HG03565 (cell line): ENCODE data around the gene HSPA13.
"Not testable (repeated sequence)": the region's sequence is repeated elsewhere in the genome, so short reads cannot be mapped to it uniquely, and the experiment has no call there.

Experiments used
- ATAC-seq: cut with Tn5 transposase; IDR thresholded peaks from one replicate; pipeline ENCODE4 v1.9.1; 2021; ENCODE audit warnings: mild to moderate bottlenecking, moderate library complexity; ENCODE audit not compliant: unreplicated experiment

HSPA13 gene, protein sequence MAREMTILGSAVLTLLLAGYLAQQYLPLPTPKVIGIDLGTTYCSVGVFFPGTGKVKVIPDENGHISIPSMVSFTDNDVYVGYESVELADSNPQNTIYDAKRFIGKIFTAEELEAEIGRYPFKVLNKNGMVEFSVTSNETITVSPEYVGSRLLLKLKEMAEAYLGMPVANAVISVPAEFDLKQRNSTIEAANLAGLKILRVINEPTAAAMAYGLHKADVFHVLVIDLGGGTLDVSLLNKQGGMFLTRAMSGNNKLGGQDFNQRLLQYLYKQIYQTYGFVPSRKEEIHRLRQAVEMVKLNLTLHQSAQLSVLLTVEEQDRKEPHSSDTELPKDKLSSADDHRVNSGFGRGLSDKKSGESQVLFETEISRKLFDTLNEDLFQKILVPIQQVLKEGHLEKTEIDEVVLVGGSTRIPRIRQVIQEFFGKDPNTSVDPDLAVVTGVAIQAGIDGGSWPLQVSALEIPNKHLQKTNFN

DNA sequence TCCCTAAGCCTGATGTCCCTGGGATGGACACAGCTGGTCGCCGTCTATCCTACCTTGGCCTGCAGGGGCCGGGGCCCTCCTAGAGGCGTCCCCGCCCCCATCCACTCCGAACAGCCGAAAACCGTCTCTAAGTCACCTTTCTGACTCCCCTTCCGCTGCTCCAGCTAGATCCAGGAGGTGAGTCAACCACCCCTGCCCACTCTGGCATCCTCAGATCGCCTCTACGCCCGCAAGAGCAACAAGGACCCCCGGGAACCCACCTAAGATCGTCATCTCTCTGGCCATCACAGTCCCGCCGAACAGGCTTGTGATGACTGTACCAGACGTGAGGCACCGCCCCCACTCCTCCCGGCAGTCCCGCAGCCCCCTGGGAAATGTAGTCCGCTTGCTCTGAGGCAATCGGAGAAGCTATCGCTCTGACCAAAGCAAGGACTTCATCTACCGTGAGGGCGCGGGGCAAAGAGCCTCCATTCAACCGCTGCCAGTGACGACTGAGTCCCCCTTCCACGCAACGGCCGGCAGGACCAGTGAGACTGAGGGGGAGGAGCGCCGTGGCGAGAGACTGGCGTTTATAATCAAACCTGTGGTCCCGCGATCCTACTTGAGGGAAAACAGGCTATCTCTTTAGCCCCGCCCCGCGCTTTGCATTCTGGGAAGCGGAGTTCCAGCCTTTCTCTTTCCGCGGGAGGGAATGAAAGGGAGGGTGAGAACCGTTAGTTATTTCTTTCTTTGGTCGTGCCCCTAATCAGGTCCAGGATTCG is at the start of gene HSPA13:
Gene HSPA13, minus strand, starts transcription at position 312 of the 761 bp plus-strand sequence. Its CDS starts 27 bp downstream, at position 285.
- peak; percentile 97 for ATAC-seq

DNA sequence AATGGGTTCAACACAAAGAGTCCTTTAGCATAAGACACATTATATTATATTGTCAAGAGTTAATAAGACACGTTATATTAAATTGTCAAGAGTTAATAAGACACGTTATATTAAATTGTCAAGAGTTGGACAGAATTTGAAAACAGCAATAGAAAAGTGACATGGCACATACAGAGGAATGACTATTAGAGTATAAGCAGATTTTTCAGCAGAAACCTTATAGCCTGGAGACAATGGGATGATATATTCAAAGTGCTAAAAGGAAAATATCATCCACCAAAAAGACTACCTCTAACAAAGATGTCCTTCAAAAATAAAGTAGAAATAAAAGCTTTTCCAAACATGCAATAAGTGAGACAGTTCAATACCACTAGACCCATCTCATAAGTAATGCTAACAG is 36.0 kb upstream of the HSPA13 start:
- ATAC-seq = no peak

DNA sequence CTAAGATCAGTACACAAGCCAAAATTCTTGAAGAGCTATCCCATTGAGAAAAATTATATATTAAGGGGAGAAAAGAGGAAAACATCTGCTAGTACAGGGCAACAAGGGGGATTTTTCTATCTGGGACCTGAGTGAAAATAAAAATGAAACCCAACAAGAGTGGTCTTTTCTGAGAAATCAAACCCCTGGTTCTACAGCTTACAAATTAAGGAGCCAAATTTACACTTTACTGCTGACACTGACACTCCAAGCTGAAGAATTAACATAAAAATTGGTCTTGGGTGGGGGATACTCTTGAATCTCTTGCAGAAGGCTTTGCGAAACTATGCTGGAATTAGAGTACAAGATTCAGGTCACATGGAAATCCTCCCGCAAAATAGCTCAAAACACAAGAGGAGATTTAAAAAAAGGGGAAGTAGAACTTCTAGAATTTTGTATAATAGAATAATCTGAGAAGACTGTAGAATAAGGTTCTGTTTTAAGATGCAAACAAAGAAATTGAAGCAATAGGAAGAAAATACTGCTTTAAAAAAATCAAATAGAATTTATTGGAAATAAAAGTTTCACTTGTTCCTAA is 32.1 kb upstream of the HSPA13 start:
- no peak for ATAC-seq

DNA sequence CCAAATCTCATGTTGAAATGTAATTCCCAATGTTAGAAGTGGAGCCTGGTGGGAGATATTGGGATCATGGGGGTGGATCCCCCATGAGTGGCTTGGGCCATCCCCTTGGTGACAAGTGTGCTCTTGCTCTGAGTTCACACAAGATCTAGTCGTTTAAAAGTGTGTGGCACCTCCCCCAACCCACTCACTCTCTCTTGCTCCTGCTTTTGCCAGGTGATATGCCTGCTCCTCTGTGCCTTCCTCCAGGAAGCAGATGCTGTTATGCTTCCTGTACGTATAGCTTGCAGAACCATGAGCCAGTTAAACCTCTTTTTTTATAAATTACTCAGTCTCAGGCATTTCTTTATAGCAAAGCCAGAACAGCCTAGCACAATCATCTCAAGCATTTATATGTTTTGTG is 23.0 kb upstream of the HSPA13 start:
- no peak for ATAC-seq

DNA sequence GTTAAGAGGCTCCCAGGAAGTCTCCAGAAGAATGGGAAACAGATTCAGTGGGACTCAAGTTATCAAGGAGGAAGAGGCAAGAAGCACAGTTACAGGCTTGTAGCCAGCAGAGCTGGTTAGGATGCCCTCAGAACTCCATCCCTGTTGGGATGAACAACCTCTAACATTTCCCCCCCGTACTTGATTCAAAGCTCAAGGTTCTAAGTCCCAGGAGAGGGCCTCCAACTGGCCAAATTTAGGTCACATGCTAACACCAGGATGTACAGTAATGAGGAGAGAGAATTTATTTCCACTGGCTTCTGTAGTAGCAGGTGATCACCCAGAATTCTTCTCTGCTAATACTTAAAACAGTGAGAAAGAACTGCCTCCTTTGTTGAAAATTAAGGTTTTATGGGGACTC is 22.3 kb upstream of the HSPA13 start:
- no peak for ATAC-seq

DNA sequence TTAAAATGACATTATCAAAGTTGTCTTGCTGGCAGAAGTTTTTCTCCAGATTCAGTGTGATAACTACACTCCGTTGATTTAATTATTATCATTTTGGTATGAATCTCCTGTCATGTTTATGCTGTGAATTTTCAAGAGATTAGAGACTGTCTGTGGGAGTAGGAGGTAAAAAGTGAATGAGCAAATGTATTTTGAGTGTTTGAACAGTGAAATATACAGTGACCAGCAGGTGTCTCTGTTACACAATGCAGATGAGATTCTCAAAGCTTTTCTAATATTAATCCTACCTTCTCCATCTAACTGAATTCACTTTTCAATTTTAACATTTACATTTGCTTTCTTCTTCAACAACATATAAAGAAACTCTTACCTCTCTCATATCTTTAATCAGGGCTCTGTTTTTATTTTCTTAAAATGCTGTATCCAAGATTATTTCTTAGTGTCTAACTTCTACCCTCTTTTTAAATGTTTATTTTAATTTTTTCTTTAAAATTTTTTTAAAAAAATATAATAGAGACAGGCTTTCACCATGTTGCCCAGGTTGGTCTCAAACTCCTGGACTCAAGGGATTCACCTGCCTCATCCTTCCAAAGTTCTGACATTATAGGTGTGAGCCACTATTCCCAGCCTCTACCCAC is 20.9 kb upstream of the HSPA13 start:
- no peak for ATAC-seq

DNA sequence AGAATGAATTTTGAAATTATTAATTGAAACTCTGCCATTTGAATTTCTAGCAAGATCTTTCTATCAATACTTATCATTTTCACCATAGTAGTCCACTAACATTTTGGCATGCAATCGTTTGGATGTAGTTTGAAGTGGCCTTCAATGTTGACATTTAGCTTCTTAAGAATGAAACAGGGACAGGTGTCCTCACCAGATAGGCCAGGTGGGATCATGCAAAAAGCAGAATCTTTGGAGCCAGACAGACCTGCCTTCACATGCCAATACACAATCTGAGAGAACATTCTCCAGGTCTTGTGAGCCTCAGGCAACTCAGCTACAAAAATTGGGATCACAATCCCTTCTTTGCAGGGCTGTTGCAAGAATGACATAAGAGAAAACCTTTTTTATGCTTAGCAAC is 18.3 kb upstream of the HSPA13 start:
- ATAC-seq = no peak

DNA sequence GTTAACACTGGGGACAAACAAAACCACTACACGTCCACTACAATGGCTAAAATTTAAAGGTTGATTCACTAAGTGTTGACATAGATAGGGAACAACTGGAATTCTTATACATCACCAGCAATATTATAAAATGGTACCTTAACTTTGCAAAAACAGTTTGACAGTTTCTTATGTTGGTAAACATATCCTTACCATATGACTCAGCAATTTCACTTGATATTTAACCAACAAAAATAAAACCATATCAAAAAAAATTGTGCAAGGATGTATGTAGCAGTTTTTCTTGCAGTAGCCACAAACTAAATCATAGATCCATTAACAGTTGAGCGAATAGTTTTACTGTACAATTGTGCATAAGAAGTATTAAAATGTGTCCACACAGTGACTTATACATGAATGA is 5.3 kb upstream of the HSPA13 start:
- ATAC-seq = no peak

DNA sequence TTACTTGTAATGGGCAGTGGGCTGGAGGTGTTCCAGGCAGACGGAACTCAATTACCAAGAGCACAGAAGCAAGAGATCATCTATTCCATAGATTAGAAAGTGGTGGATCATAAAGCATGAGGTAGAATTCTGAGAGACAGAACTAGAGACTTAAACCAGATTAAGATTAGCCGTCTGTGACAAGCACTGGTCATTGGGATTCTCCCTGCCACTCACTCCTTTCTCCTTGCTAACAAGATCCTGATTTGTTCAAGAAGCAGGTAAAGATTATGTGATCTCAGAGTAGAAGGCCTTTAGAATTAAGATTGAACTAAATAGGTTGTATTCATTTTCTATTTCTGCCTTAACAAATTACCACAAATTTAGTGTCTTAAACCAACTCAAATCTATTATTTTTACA is 1.5 kb upstream of the HSPA13 start:
- ATAC-seq = no peak

DNA sequence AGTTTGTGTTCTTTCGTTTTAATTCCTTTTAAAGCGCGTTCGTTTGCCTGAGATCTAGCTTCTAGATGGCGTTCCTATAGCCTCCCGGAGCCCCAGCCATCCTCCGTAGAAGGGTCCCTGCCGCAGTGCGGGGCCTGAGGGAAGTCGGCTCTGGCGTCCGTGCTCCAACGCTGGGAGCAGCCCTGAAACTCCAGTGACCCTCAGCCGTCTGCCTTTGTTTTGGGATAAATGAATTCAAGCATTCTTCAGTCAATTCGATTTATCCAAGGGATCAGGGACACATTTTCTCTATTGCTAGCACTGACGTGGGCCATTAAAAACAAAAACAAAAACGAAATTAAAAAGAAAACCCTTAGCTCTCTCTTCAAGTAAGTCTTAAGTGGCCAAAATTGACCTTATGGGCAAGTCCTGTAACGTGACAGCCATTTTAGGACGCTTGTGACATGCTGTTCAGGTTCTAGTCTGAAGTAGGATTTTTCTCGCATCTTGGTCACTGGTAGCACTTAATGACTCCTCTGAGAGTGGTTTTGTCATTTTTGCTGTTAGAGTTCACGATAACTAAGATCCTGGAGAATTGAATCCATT is 742 bp upstream of the HSPA13 start:
- peak; percentile 4 for ATAC-seq

DNA sequence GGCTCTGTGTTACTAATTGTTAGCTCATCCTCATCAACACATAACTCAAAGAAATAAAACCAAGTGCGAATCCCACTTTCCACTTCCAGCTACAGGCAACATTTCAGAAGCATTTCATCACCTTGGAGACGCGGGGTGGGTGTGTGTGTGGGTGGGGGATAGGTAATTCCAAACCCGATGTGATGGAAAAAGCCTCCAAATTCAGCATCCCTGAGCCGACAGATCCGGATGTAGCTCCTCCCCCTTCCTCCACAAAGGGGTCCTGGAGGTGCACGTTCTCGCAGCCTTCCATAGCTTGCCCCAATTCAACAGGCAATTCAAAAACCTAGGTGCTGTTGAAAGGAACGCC is 486 bp downstream of the HSPA13 start:
- peak; percentile 0 for ATAC-seq

DNA sequence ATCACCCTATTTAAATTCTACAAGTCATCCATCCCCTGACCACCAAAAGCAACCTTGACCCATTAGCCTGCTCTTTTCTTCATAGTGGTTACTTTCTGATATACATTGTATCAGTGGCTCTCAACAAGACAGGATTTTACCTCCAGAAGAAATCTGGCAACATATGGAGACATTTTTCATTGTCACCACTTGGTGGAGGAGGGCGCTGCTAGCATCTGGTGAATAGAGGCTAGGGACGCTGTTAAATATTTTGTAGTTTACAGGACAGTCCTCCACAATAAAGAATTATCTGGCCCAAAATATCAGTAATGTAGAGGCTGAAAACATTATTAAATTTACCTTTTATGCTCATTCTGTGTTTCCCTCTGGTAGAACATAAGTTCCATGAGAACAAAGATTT is 6.1 kb downstream of the HSPA13 start:
- no peak for ATAC-seq

DNA sequence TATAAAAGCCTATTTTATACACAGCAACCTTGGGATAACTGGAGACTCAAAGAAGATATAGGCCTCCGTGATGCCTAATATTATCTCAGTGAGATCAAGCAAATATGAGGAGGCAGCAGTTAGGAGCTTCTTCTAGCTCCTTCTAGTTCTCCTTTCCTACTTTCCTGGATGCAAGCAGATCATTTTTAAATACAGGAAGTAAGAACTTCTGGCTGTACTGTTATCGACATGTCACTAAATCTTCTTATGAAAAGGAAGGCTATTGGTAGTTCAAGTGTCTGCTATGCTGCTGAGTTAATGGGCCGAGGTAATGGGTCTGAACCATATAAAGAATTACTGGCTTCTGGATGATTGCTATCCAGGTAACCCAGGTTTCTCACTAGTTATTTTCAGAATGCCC is 15.9 kb downstream of the HSPA13 start:
- no peak for ATAC-seq

DNA sequence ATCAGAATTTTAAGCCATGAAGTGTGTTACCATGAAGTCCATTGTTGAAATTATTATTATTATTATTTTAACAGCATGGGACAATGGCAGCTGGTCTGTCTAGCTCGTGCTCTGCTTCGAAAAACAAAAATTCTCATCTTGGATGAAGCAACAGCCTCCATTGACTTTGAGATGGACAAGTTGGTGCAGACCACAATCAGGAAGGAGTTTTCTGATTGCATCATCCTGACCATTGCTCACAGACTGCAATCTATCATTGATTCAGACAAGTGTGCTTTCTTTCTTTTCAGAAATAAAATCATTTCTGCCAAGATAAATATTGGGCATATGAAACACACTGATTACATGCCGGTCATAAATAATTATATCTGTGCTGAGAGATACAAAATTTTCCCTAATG is 21.0 kb downstream of the HSPA13 start:
- no peak for ATAC-seq

DNA sequence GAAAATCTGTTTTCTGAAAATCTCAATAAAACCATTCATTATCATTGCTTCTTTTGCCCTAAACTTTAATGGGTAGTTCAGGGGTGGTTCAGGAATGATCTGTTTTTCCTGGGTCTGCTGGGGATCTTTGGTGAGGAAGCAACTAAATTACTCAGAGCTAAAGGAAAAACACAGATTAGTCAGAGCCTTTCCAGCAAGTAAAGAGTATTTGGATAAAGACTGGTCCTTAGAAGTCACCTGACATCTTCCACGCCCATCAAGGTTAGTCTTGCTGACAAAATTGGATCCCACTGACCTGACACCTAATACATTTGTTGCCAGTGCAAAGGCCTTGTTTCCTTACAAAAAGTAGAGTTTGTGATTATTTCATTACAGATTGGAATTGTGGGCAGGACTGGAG is 24.2 kb downstream of the HSPA13 start:
- ATAC-seq = no peak

DNA sequence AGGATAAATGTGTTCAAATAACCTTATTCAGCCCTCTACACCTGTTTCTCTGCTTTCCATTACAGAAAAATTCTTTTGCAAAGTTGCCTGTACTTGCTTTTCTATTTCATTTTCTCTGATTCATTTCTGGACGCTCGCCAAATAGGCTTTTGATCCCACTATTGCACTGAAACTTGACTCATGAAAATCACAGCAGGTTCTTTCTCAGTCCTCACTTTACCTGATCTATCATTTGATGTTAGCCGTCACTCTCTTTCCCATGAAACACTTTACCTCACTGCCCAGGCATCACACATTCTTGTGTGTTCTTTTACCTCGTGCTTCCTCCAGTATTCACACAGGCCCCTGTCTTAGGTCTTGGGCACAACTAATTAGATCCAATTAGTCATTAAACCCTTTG is 26.2 kb downstream of the HSPA13 start:
- ATAC-seq = no peak

DNA sequence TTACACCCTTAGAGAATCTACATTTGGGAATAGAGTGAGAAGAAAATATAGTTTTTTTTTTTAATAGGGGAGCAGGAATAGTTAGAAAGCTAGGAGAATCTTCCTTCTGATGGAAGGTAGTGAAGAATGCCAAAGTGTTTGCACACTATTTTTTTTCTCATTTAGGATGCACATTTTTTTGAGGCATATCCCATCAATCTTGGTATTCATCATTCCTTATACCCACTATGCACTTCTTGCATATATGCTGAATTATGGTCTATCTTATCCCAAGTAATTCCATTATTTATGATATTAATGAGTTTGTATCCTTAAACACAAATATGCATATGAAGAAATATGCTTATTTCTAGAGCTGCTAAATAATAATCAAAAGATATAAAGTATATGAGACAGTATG is 28.4 kb downstream of the HSPA13 start:
- ATAC-seq = no peak

DNA sequence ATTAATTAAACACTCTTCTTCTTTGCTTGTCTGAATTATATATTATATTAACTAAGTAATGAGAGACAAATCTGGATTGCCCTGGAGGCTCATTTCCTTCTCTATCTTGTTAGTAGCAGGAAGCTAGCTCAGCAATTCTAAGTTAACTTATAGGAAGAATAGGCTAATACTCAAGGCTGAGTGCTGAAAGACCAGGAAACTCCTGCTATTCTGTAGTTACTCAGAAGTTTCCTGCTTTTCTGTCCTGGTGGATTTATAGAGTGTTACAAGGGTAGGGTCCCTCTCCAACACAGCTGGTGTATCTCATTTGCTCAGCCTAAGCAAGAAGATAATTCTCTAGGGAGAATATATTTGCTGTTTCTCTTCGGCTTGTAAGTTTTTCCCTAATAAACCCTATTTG is 29.2 kb downstream of the HSPA13 start:
- ATAC-seq = no peak

DNA sequence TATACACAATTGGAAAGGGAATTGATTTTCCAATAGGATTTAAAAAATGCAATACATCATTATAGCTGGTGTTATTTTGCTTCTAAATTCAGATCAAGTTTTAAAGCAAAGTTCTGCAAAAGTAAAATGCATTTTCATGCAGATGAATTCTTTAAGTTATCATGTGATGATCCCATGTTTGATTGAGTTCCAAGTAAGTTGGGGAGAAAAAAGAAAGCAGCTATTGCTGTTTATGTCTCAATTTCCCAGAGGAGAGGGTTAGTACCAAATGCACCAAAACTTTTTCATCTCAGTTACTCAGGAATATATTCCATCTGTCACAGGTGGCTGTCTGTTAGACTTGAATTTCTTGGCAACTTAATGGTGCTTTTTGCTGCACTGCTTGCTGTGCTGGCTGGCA is 29.7 kb downstream of the HSPA13 start:
- ATAC-seq = no peak

DNA sequence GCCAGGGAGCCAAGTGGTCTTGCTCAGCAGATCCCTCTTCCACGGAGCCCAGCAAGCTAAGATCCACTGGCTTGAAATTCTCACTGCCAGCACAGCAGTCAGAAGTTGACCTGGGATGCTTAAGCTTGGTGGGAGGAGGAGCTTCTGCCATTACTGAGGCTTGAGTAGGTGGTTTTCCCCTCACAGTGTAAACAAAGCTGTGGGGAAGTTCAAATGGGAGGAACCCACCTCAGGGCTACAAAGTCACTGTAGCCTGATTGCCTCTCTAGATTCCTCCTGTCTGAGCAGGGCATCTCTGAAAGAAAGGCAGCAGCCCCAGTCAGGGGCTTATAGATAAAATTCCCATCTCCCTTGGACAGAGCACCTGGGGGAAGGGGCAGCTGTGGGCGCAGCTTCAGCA is 55.6 kb downstream of the HSPA13 start:
- not testable (repeated sequence) for ATAC-seq

DNA sequence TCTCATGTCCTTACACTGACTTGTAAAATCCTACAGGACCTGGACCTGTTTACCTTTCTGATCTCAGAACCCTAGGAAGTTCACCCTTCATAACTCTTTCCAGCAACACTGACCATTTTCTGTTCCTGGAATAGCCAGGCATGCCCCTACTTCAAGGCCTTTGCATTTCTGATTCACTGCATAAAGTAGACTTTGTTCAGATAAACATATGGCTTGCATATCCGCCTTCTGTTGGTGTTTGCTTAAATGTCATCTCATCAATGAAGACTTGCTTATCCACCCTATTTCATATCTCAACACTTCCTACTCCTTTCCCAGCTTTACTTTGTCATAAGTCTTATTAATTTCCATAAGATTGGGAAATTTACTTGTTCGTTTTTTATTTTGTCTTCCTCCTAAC is 57.4 kb downstream of the HSPA13 start:
- ATAC-seq = no peak
